Lung (tissue), 12 donors: ENCODE measurements around the gene PLEKHA6. TPM values are rescaled to one million over a fixed set of nuclear protein-coding genes. Genes with fewer than 3 reads are reported as not detected.

Experiments
- ATAC-seq: fragments of 200-7000 bp; cut with Tn5 transposase; one replicate; pipeline ENCODE4 v1.9.1; 2020; ENCODE audit warnings: moderate number of reproducible peaks; ENCODE audit not compliant: insufficient read depth, low FRiP score
- DNase-seq, 3 donors: peaks; one replicate each; pipeline ENCODE4 v3.0.0-alpha.2; 2013 to 2017
- H3K27ac ChIP-seq, 2 donors: one replicate each; pipeline ENCODE4 v1.5.1; 2013; ENCODE audit warnings: mild to moderate bottlenecking in 2 of 2, moderate library complexity in 2 of 2, control low read depth in 1 of 2, inconsistent platforms in 1 of 2, low read depth in 1 of 2, low read length in 1 of 2
- H3K27me3 ChIP-seq, 3 donors: one replicate each; pipeline ENCODE4 v1.5.1; 2013; ENCODE audit warnings: low read length in 2 of 3; ENCODE audit not compliant: control insufficient read depth in 3 of 3, insufficient read depth in 3 of 3
- H3K36me3 ChIP-seq, 4 donors: one replicate each; pipeline ENCODE4 v1.5.1; 2013; ENCODE audit warnings: low read length in 4 of 4, mild to moderate bottlenecking in 1 of 4, moderate library complexity in 1 of 4; ENCODE audit not compliant: control insufficient read depth in 4 of 4, insufficient read depth in 4 of 4
- H3K4me1 ChIP-seq, 5 donors: one replicate each; pipeline ENCODE4 v1.5.1; 2013; ENCODE audit warnings: low read length in 5 of 5, mild to moderate bottlenecking in 2 of 5, moderate library complexity in 1 of 5; ENCODE audit not compliant: control insufficient read depth in 5 of 5, insufficient read depth in 5 of 5
- H3K4me3 ChIP-seq: one replicate; pipeline ENCODE4 v1.5.1; 2013; ENCODE audit warnings: mild to moderate bottlenecking, control low read depth, moderate library complexity
- H3K9ac ChIP-seq, 2 donors: one replicate each; pipeline ENCODE4 v1.5.1; 2013; ENCODE audit warnings: low read length in 2 of 2, control low read depth in 1 of 2; ENCODE audit not compliant: insufficient read depth in 1 of 2
- H3K9me3 ChIP-seq, 4 donors: one replicate each; pipeline ENCODE4 v1.5.1; 2013; ENCODE audit warnings: low read length in 3 of 4, mild to moderate bottlenecking in 1 of 4, moderate library complexity in 1 of 4; ENCODE audit not compliant: control insufficient read depth in 4 of 4, insufficient read depth in 3 of 4
- CTCF ChIP-seq: IDR thresholded peaks from 2 replicates; pipeline ENCODE4 v1.5.1; 2012; ENCODE audit warnings: mild to moderate bottlenecking; ENCODE audit errors: control extremely low read depth, extremely low read depth
- WGBS, 2 donors: extraction: QIAGEN DNeasy Blood & Tissue Kit; methylation state at CpG; one replicate each; pipeline ENCODE4 v1.1.7; 2013; 5-methylcytosine and 5-hydroxymethylcytosine counted together
- polyA plus RNA-seq, 2 donors: library from polyadenylated mRNA; stranded (reverse); fragments of 200-250 nt; gene quantifications; one replicate each; pipeline ENCODE4 v1.2.1, GENCODE V29; 2013
- total RNA-seq, 2 donors: library from RNA; depleted of rRNA in 1 of 2; stranded (reverse); fragments of >200 nt in 1 of 2; gene quantifications; one replicate each; pipeline ENCODE4 v1.2.1, GENCODE V29; 2014 to 2021
- donor health status: control.
- donor health status: control.
- donor health status: Bipolar disorder and iron deficiency.
- donor health status: healthy.
- donor health status: DM: yes; HTN: yes; CAD: no.

The PLEKHA6 gene
- total and polyA plus RNA-seq, 4 donors = 0.88 to 10.5 (median 3.3) TPM

GRCh38 chr1:204380293-204380831 lies 20.6 kb upstream of the PLEKHA6 start:
- H3K4me1 ChIP-seq = peaks cover 0 to 13% (median 0%) of the 10 kb centered on the region in 5 donors
- H3K36me3 ChIP-seq = no peaks in the 10 kb centered on the region
- DNase-seq = no peak
- no peak for TF ChIP-seq CTCF
- peaks cover 0 to 34% (median 26%) of the 10 kb centered on the region in 3 donors for H3K27me3 ChIP-seq
- H3K9me3 ChIP-seq = no peaks in the 10 kb centered on the region
- H3K9ac ChIP-seq = no peak overlapping the region
- no peak for ATAC-seq
- 76 to 83% methylated on average over 8 of the region's 8 CpGs for WGBS, 2 donors
- H3K4me3 ChIP-seq = no peak overlapping the region
- H3K27ac ChIP-seq = no peak overlapping the region

DNA sequence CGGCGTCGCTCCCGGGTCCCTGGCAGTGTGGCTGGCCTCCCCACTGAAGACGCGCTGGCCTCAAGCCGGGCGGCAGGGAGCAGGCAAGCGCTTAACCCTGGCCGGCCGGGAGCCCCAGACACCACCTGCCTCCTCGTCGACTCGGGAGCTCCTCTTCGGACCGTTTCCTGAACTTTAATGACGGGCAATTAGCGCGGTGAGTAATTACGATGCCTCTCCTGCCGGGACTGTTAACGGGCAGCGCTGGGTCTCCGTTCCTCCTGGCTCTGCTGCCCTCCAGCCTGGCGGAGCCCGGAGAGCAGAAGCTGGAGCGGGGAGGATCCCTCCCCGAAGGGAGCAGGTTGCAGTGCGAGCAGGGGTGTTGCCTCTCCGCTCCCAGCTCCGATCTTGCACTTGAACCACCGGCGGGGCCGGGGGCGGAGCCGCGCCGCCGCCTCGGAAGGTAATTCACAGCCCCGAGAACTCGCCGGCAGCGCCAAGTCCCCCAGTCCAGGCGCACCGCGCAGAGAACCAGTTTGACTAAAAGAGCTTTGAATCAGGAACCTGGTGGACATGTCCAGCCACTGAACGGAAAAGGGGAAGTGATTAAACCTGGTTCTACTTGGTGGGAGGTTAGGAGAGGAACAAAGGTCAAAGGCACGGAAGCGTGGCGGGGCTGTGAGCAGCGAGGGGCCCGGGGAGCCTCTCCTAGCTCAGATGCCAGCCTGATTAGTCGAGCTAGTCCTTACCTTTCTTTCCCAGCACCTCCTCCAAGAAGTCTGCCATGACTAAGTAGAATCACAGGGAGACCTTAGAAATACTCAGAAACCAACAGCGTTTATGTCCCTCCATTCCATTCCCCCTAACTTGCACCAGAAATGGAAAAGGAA lies 18.3 kb upstream of the PLEKHA6 start:
- no peaks in the 10 kb centered on the region for H3K9me3 ChIP-seq
- no peak for TF ChIP-seq CTCF
- 1% methylated on average over 52 to 55 of the region's 55 CpGs for WGBS, 2 donors
- H3K9ac ChIP-seq = no peak overlapping the region
- H3K4me3 ChIP-seq = peak overlapping the region; percentile 22
- H3K4me1 ChIP-seq = peaks cover 0 to 13% (median 0%) of the 10 kb centered on the region in 5 donors
- ATAC-seq = peak; percentile 78
- DNase-seq = peak in 2 of 3 donors; percentile 42 to 43
- no peaks in the 10 kb centered on the region for H3K36me3 ChIP-seq
- H3K27ac ChIP-seq = no peak overlapping the region
- peaks cover 0 to 39% (median 26%) of the 10 kb centered on the region in 3 donors for H3K27me3 ChIP-seq

DNA sequence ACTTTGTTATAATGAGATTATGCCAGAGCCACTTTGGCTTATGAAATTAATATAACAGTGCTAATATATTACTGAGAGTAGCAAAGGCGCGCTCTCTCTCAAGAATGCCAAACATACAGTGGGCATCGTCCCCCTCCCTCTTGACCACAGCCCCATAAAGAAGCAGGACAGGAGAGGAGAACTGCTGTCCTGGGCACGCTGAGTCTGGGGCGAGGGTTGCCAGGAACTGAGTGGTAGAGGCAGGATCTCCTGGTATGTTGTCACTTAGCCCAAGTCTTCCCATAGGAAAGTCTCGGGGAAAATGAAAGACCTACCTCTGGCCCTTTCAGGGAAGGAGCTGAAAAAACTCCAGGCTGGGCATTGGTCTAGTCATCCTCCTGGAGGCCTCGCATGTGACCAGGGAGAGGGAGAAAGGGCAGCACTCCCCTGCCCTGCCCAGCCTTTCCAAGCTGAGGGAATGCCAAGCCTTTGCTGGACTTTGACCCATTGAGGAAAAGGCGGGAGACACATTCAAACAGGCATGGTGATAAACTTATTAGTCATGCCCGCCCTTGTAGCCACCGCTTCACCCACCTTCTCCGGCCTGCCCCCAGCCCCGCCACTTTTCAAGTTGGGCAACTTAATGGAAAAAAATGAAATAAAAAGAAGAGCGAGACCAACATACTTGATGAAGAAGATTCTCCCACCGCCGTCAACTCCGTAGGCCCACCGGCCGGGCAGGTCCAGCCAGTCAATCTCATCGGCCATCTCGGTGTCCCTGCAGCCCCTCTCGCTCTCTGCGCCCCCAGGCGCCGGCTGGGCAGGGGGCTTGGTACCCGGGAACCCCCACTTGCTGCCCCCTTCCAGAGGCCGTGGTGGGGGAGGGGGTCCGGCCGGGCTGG lies 17.4 kb upstream of the PLEKHA6 start:
- DNase-seq = no peak
- TF ChIP-seq CTCF = no peak
- Histone ChIP-seq H3K27ac (no peak overlapping the region), H3K9me3 (no peaks in the 10 kb centered on the region), H3K4me3 (no peak overlapping the region), H3K36me3 (no peaks in the 10 kb centered on the region), H3K27me3 (peaks cover 0 to 39% (median 28%) of the 10 kb centered on the region in 3 donors), H3K9ac (no peak overlapping the region), H3K4me1 (peaks cover 0 to 13% (median 0%) of the 10 kb centered on the region in 5 donors)
- WGBS, 2 donors = 62 to 76% methylated on average over 26 to 28 of the region's 28 CpGs
- no peak for ATAC-seq
